ENCODE results near the gene GRAMD2B.
A peak's percentile ranks its signal among the peaks of the same experiment; 100 is the strongest.

Gene GRAMD2B, protein sequence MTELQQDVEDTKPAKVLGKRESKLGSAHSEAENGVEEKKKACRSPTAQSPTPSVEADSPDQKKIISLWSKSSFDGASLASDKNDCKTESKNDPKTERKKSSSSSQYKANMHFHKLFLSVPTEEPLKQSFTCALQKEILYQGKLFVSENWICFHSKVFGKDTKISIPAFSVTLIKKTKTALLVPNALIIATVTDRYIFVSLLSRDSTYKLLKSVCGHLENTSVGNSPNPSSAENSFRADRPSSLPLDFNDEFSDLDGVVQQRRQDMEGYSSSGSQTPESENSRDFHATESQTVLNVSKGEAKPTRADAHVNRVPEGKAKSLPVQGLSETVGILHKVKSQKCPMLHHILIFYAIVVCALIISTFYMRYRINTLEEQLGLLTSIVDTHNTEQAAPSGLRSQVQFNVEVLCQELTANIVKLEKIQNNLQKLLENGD

DNA sequence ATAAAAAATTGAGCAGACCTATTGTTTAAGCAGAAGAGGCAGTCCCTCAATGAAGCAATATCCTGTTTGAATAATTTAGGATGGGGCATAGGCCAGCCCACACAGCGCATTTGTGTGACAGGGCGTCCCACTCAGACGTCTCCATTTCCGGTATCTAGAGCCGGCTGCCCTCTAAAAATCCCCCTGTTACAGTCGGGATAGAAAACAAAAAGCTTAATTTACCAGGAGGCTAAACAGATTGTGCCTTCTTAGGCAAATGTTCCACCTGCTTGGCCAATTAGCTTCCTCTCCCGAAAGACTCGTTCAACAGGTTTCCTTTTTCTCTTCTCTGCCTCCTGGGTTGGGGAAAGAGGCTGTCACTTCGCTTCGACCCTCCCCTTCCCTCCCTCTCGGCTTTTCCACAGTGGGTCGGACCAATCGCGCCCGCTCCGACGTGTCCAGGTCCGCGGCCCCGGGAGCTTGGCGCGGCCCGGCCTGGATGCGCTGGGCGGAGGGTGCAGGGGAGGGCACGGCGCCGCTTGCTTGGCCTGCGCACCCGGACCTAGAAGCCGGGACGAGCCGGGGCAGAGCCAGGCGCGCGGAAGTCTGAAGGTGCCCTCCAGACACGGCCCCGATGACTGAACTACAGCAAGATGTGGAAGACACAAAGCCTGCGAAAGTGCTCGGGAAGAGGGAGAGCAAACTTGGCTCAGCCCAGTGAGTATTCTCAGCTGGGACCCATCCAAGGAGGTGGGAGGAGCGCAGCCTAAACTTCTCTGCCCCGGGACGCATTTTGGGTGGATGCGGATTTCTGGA lies at the start of gene GRAMD2B:
GRAMD2B (plus strand) TSS at position 416 of the 795 bp plus-strand sequence; CDS start at position 614, 198 bp downstream.
- ChIA-PET POLR2A (interaction anchor here (0.6 to 1.5 kb wide), 6 partner anchors 8 to 449 kb away, joined by 3 to 9 read pairs (median 4); partner anchors contain the start of gene ALDH7A1), CTCF (interaction anchor here (0.6 to 3.6 kb wide), 3 partner anchors 9 to 1332 kb away, joined by 4 to 19 read pairs (median 5); no protein-coding TSS in a partner anchor)
- Histone ChIP-seq H3K4me3 (ENCODE audit: low read depth, low read length) (peak within 1 kb of the TSS; percentile 68), H3K36me3 (ENCODE audit: control insufficient read depth in 2 of 2, insufficient read depth in 1 of 2, low read length in 2 of 2) (peaks cover 0 to 5% of the 10 kb centered on the region in 2 experiments; a peak in 1 of 3 replicates), H3K9me3 (ENCODE audit: control insufficient read depth, insufficient read depth, low read depth, low read length) (no peaks in the 10 kb centered on the region), H3K4me1 (ENCODE audit: control insufficient read depth, insufficient read depth, low read length) (peaks cover 10% of the 10 kb centered on the region; the same call in 1 of the 2 replicates), H3K27ac (ENCODE audit: extremely low read depth, low read depth, low read length) (peak within 1 kb of the TSS; percentile 95)
- TF ChIP-seq ZBTB17 (tag by site-specific recombination; IDR thresholded peaks at IDR 0.05) (peak; percentile 84), ZNF521 (tag by site-specific recombination; IDR thresholded peaks at IDR 0.05) (no peak), ZNF366 (tag by site-specific recombination; conservative IDR thresholded peaks at IDR 0.05) (peak; percentile 82), ZNF837 (tag by site-specific recombination; IDR thresholded peaks at IDR 0.05) (no peak), ZNF621 (tag by site-specific recombination; IDR thresholded peaks at IDR 0.05) (no peak), ZNF561 (tag by site-specific recombination; IDR thresholded peaks at IDR 0.05; ENCODE audit: borderline replicate concordance) (0 out of 2 replicates have a peak, but pooled peaks have one; percentile 56), ZEB2 (tag by site-specific recombination; IDR thresholded peaks at IDR 0.05) (0 out of 2 replicates have a peak, but pooled peaks have one; percentile 57), ZNF548 (tag by site-specific recombination; IDR thresholded peaks at IDR 0.05) (no peak), ZNF404 (tag by site-specific recombination; IDR thresholded peaks at IDR 0.05) (no peak), KLF10 (tag by site-specific recombination; IDR thresholded peaks at IDR 0.05) (no peak), ZBTB48 (tag by site-specific recombination; IDR thresholded peaks at IDR 0.05) (no peak), ZNF324 (tag by site-specific recombination; IDR thresholded peaks at IDR 0.05) (no peak), HOXD13 (CRISPR knock-in tag; IDR thresholded peaks at IDR 0.05; ENCODE audit: borderline replicate concordance) (no peak), ZNF555 (tag by site-specific recombination; conservative IDR thresholded peaks at IDR 0.05) (no peak), HIC1 (tag by site-specific recombination; IDR thresholded peaks at IDR 0.05) (peak; percentile 78), ZBTB20 (tag by site-specific recombination; IDR thresholded peaks at IDR 0.05) (peak; percentile 90; the same call in 1 of the 2 replicates), IKZF3 (tag by site-specific recombination; IDR thresholded peaks at IDR 0.05) (0 out of 2 replicates have a peak, but pooled peaks have one; percentile 72), ZNF10 (tag by site-specific recombination; IDR thresholded peaks at IDR 0.05) (no peak), YY1 (tag by site-specific recombination; IDR thresholded peaks at IDR 0.05) (no peak), ZNF202 (tag by site-specific recombination; IDR thresholded peaks at IDR 0.05; ENCODE audit: borderline replicate concordance) (no peak), SP3 (tag by site-specific recombination; IDR thresholded peaks at IDR 0.05) (peak; percentile 83), ZNF133 (tag by site-specific recombination; IDR thresholded peaks at IDR 0.05) (no peak), ZNF16 (tag by site-specific recombination; IDR thresholded peaks at IDR 0.05; ENCODE audit: low read depth) (no peak), ZBTB44 (tag by site-specific recombination; IDR thresholded peaks at IDR 0.05) (no peak), ZNF768 (tag by site-specific recombination; IDR thresholded peaks at IDR 0.05) (no peak), OVOL3 (tag by site-specific recombination; IDR thresholded peaks at IDR 0.05) (no peak), WT1 (tag by site-specific recombination; IDR thresholded peaks at IDR 0.05) (no peak), ZSCAN23 (tag by site-specific recombination; IDR thresholded peaks at IDR 0.05) (no peak), ZNF645 (tag by site-specific recombination; IDR thresholded peaks at IDR 0.05) (no peak), ZNF302 (tag by site-specific recombination; IDR thresholded peaks at IDR 0.05; ENCODE audit: low read depth) (no peak), ZNF138 (tag by site-specific recombination; IDR thresholded peaks at IDR 0.05; ENCODE audit: borderline replicate concordance) (no peak)
- TF ChIP-seq, protein P1, sequence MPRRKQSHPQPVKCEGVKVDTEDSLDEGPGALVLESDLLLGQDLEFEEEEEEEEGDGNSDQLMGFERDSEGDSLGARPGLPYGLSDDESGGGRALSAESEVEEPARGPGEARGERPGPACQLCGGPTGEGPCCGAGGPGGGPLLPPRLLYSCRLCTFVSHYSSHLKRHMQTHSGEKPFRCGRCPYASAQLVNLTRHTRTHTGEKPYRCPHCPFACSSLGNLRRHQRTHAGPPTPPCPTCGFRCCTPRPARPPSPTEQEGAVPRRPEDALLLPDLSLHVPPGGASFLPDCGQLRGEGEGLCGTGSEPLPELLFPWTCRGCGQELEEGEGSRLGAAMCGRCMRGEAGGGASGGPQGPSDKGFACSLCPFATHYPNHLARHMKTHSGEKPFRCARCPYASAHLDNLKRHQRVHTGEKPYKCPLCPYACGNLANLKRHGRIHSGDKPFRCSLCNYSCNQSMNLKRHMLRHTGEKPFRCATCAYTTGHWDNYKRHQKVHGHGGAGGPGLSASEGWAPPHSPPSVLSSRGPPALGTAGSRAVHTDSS (tag by site-specific recombination; IDR thresholded peaks at IDR 0.05): no peak

Data from HEK293 (cell line).